Measurements from ENCODE around the gene MR1. TPM values are rescaled to one million over a fixed set of nuclear protein-coding genes. Genes with fewer than 3 reads are reported as not detected.

MR1 gene
- total and polyA plus RNA-seq, 9 of the 15 experiments (the other 6 are each of a cell fraction or from before 2014, with no cell fraction given), result 9.7 to 21.7 (median 15.6) TPM

- Histone ChIP-seq H3K9me3 (replicated peaks; ENCODE audit: control insufficient read depth, insufficient read depth, low read depth, low read length) (no peaks in the 10 kb centered on the region), H3K4me1 (replicated peaks in 1 of 2; ENCODE audit: control insufficient read depth in 2 of 2, insufficient read depth in 2 of 2, low read length in 2 of 2) (no peaks in the 10 kb centered on the region), H3K36me3 (ENCODE audit: control insufficient read depth, insufficient read depth, low read length) (peaks cover 41% of the 10 kb centered on the region; the same call in 2 of the 3 replicates), H2AFZ (ENCODE audit: low read depth, low read length) (no peak overlapping the region), H3K9me1 (ENCODE audit: control insufficient read depth, insufficient read depth, low read length) (no peaks in the 10 kb centered on the region), H4K20me1 (replicated peaks; ENCODE audit: control insufficient read depth, insufficient read depth, low read length) (no peaks in the 10 kb centered on the region), H3K9ac (ENCODE audit: insufficient read depth in 1 of 2, low read depth in 2 of 2, low read length in 2 of 2) (no peak overlapping the region), H3K4me2 (ENCODE audit: insufficient read depth, low read length) (no peak overlapping the region), H3K79me2 (ENCODE audit: control insufficient read depth, insufficient read depth, low read length) (no peaks in the 10 kb centered on the region), H3K27ac (ENCODE audit: extremely low read depth, low read depth, low read length) (no peak overlapping the region), H3K27me3 (ENCODE audit: control insufficient read depth in 2 of 2, insufficient read depth in 2 of 2, low read length in 2 of 2) (no peaks in the 10 kb centered on the region), H3K4me3 (no peak overlapping the region)
- POLR2A ChIA-PET, result interaction anchor here (0.6 kb wide), 1 partner anchor 41 kb away, joined by 3 read pairs; no protein-coding TSS in a partner anchor
- in situ Hi-C loops (cut with MboI), result no loop called here
- ATAC-seq (no peak), DNase-seq (ENCODE audit: extremely low read depth in 1 of 4, low spot score in 3 of 4) (no peak), FAIRE-seq (no peak)
- TF ChIP-seq EP300 (IDR thresholded peaks at IDR 0.05; ENCODE audit: low read length), result no peak
- no peak for TF ChIP-seq CEBPG (CRISPR knock-in tag; IDR thresholded peaks at IDR 0.05)
- peak in 1 of 2 experiments; percentile 28; a peak in 1 of 4 replicates for TF ChIP-seq CEBPG (tag; conservative IDR thresholded peaks at IDR 0.05 in 1 of 2, IDR thresholded peaks at IDR 0.05 in 1 of 2)
- no peak for TF ChIP-seq HDAC3 (IDR thresholded peaks at IDR 0.05; ENCODE audit: borderline replicate concordance, partially characterized antibody)
- no peak for TF ChIP-seq CLOCK (CRISPR knock-in tag; IDR thresholded peaks at IDR 0.05; ENCODE audit: borderline replicate concordance)
- no peak for TF ChIP-seq ESRRB (CRISPR knock-in tag; IDR thresholded peaks at IDR 0.05; ENCODE audit: borderline replicate concordance)
- WGBS (ENCODE audit: insufficient coverage, low coverage, missing lambda C conversion rate), result 93% methylated on average over 4 of the region's 4 CpGs
- BruUV-seq (replicated peaks), result no TSS peak
- intact Hi-C loops (cut with micrococcal nuclease), result no loop called here
- CTCF ChIA-PET (ENCODE audit: low intra/inter-chr PET ratio), result no interaction called here
Measured at GRCh38 chr1:180997843-180998504, 35.8 kb upstream of the MR1 start.
